Subcutaneous abdominal adipose tissue (tissue), 5 donors: ENCODE data around the gene METRN.
A peak's percentile ranks its signal among the peaks of the same experiment; 100 is the strongest.
"Not testable (repeated sequence)": the region's sequence is repeated elsewhere in the genome, so short reads cannot be mapped to it uniquely, and the experiment has no call there.

ENCODE experiments used
- H3K27ac ChIP-seq: one replicate; pipeline ENCODE4 v1.7.0; 2013; ENCODE audit warnings: low read depth, mild to moderate bottlenecking, inconsistent platforms, low read length, moderate library complexity
- H3K27me3 ChIP-seq, 5 donors: one replicate each; pipeline ENCODE4 v1.7.0; 2013; ENCODE audit warnings: low read length in 5 of 5, inconsistent platforms in 1 of 5; ENCODE audit not compliant: control insufficient read depth in 5 of 5, insufficient read depth in 4 of 5
- H3K36me3 ChIP-seq, 5 donors: one replicate each; pipeline ENCODE4 v1.7.0; 2013; ENCODE audit warnings: low read length in 5 of 5; ENCODE audit not compliant: control insufficient read depth in 5 of 5, insufficient read depth in 5 of 5
- H3K4me1 ChIP-seq, 5 donors: one replicate each; pipeline ENCODE4 v1.7.0; 2013; ENCODE audit warnings: low read length in 5 of 5, mild to moderate bottlenecking in 3 of 5, moderate library complexity in 1 of 5; ENCODE audit not compliant: control insufficient read depth in 5 of 5, insufficient read depth in 5 of 5
- H3K4me3 ChIP-seq, 5 donors: one replicate each; pipeline ENCODE4 v1.7.0; 2013; ENCODE audit warnings: low read length in 5 of 5, low read depth in 1 of 5
- H3K9ac ChIP-seq, 5 donors: one replicate each; pipeline ENCODE4 v1.7.0; 2013; ENCODE audit warnings: low read length in 5 of 5, mild to moderate bottlenecking in 4 of 5, moderate library complexity in 3 of 5
- H3K9me3 ChIP-seq, 5 donors: one replicate each; pipeline ENCODE4 v1.7.0; 2013; ENCODE audit warnings: low read length in 5 of 5; ENCODE audit not compliant: control insufficient read depth in 5 of 5
- donor health status: healthy.
- donor health status: healthy.
- donor health status: healthy.
- donor health status: healthy.
- donor health status: healthy.

The METRN gene

DNA sequence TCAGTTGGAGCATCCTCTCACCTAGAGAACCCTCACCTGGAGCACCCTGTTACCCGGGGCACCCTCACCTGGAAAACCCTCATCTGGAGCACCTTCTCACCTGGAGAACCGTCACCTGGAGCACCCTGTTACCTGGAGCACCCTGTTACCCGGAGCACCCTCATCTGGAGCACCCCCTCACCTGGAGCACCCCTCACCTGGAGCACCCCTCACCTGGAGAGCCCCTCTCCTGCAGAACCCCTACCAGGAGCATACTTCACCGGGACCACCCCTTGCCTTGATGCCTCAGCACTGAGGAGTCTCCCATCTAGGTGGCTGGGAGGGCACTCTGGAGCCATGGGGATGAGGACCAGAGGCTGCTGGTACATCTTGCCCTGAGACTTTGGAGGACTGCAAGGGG lies 6.0 kb upstream of the METRN start:
- no peaks in the 10 kb centered on the region for H3K36me3 ChIP-seq
- H3K4me3 ChIP-seq = no peak overlapping the region
- peaks cover 0 to 6% (median 0%) of the 10 kb centered on the region in 5 donors for H3K4me1 ChIP-seq
- H3K27me3 ChIP-seq = peaks cover 58 to 69% (median 62%) of the 10 kb centered on the region in 5 donors
- H3K9me3 ChIP-seq = no peaks in the 10 kb centered on the region
- no peak overlapping the region for H3K27ac ChIP-seq
- H3K9ac ChIP-seq = no peak overlapping the region

DNA sequence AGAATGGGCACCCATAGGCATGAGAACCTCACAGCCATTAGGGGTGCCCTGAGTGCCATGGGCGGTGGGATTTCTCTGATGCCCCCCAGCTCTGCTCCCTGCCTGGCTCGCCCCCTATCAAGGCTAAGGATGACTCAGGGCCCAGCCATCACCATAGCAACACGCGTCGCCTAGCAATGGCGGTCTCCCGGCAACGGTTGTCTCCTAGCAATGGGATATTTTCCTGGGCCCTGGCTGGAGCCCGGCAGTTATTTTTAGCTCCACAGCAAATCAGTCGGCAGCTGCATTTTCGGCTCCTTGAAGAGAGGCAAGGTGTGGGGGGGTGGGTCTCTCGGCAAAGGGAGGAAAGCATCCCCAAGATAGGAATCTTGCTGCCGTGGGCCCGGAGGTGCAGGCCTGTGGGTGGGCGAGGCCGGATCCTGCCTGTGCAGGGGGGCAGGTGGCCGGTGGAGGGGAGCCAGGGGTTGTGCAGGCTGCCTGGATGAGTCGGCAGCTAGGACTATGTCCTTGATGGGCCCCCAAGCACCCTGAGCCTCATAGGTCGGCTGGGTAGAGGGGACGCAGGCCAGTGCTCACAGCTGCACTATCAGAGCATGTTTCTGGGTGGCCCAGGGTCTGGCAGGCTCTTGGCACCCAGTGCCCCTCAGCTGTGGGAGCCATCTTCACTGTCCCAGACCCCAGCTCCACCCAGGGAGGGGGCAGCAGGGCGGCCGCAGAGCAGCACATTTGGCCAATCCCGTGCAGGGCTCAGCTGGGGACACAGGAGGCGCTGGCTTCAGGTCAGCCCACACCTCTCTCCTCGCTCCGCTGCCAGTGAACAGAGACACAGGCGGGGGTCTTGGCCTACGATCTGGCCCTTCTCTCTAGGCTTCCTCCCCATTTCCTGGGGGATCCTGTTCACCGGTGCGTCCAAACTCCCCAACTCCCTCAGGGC lies 5.1 kb upstream of the METRN start:
- Histone ChIP-seq H3K27ac (no peak overlapping the region), H3K9me3 (no peaks in the 10 kb centered on the region), H3K4me1 (peaks cover 0 to 14% (median 6%) of the 10 kb centered on the region in 5 donors), H3K27me3 (peaks cover 49 to 60% (median 53%) of the 10 kb centered on the region in 5 donors), H3K4me3 (no peak overlapping the region), H3K9ac (no peak overlapping the region), H3K36me3 (no peaks in the 10 kb centered on the region)

DNA sequence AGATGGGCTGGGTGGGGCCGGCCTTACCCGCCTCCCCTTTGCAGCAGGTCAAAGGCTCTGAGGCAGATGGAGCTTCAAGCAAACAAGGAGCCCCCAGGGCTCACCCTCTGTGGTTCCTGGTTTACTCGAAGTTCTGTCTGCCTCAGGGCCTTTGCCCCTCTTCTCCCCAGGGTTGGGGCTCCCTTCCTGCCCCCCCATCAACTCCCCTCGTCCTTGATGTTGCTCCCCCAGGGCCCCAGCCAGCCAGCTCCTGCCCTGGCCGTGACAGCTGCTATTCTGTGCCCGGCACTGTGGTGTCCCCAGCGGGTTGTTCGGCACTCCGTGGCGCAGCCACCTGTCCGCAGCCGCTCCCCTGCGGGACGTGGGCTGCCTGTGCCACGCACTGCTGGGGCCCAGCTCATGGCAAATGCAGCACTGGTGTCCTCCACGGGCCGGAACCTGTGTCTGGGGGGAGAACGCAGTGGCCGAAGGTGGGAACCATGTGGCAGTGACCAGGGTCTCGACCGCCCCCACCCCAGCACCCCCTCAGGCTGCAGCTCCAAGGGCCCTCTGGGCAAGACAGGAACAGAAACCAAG lies 4.3 kb upstream of the METRN start:
- peaks cover 47 to 57% (median 52%) of the 10 kb centered on the region in 5 donors for H3K27me3 ChIP-seq
- H3K9ac ChIP-seq = no peak overlapping the region
- peaks cover 0 to 19% (median 9%) of the 10 kb centered on the region in 5 donors for H3K4me1 ChIP-seq
- no peaks in the 10 kb centered on the region for H3K36me3 ChIP-seq
- no peaks in the 10 kb centered on the region for H3K9me3 ChIP-seq
- no peak overlapping the region for H3K4me3 ChIP-seq
- no peak overlapping the region for H3K27ac ChIP-seq

DNA sequence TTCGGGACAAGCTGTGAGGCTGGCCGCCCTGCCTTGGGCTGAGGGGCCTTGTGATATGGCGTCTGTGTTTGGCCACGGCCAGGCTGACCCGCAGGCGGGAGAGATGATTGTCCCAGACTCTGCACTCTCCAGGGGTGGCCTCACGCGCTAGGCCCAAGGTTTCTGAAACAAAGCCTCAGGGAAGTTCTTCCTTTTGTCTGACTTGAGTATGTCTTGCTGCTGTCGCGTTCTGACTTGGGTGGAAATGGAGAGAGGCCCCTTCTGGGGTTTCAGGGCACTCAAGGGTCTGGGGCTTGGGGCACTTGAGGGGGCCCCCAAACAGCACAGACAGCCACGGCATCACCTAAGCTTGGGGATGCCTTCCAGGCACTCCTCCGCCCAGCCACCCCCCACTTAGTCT lies 3.8 kb upstream of the METRN start:
- Histone ChIP-seq H3K4me3 (no peak overlapping the region), H3K27me3 (peaks cover 47 to 55% (median 52%) of the 10 kb centered on the region in 5 donors), H3K9ac (no peak overlapping the region)

DNA sequence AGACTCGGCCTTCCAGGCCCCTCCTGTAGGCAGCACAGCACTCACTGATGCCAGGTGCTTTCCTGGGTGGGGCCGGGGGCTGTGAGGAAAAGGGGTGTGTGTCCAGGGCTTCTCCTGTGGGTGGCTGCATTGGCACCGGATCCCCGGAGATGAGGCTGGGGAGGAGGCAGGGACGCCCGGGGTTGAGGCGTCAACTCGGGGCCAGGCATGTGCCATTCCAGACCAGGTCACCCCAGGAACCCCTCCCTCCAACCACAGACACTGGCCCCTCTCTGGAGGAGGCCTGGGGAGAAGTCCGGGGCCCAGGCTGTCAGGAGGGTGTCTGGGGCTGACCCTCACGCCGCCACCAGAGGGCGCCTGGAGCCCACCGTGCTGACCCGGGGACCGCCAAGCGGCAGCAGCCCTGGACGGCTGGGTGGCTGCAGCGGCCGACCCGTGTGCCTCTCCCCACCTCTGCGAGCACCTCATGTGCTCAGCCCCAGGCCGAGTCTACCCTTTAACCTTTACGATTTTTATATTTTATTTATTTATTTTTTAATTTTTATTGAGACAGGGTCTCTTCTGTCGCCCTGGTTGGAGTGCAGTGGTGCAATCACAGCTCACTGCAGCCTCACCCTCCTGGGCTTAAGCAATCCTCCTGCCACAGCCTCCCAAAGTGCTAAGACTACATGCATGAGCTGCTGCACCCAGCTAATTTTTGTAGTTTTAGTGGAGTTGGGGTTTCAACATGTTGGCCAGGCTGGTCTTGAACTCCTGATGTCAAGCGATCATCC lies 3.2 kb upstream of the METRN start:
- Histone ChIP-seq H3K27ac (no peak overlapping the region), H3K9me3 (no peaks in the 10 kb centered on the region), H3K9ac (no peak overlapping the region), H3K4me3 (no peak overlapping the region), H3K4me1 (peaks cover 0 to 25% (median 17%) of the 10 kb centered on the region in 5 donors), H3K36me3 (no peaks in the 10 kb centered on the region), H3K27me3 (peaks cover 45 to 52% (median 52%) of the 10 kb centered on the region in 5 donors)

More for the DNA sequence above, 3.8 kb upstream of the METRN start:
- Histone ChIP-seq H3K4me1 (peaks cover 0 to 24% (median 13%) of the 10 kb centered on the region in 5 donors), H3K9me3 (no peaks in the 10 kb centered on the region), H3K36me3 (no peaks in the 10 kb centered on the region), H3K27ac (no peak overlapping the region)

DNA sequence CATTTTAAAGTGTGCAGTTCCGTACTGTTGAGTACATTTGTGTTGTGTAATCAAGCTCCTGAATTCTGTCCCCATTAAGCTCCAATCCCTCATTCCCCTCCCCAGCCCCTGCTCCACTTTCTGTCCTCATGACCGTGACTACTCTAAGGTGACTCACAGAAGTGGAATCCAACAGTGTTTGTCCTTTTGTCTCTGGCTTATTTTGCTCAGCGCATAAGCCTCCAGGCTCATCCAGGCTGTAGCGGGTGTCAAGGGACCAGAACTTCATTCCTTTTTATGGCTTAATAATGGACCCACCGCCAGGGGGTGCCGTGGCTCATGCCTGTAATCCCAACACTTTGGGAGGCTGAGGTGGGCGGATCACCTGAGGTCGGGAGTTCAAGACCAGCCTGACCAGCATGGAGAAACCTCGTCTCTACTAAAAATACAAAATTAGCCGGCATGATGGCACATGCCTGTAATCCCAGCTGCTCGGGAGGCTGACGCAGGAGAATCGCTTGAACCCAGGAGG lies 2.1 kb upstream of the METRN start:
- peaks cover 0 to 25% (median 17%) of the 10 kb centered on the region in 5 donors for H3K4me1 ChIP-seq
- not testable (repeated sequence) for H3K9ac ChIP-seq, H3K4me3 ChIP-seq, H3K9me3 ChIP-seq, H3K27ac ChIP-seq, H3K36me3 ChIP-seq
- peaks cover 37 to 45% (median 43%) of the 10 kb centered on the region in 5 donors for H3K27me3 ChIP-seq

DNA sequence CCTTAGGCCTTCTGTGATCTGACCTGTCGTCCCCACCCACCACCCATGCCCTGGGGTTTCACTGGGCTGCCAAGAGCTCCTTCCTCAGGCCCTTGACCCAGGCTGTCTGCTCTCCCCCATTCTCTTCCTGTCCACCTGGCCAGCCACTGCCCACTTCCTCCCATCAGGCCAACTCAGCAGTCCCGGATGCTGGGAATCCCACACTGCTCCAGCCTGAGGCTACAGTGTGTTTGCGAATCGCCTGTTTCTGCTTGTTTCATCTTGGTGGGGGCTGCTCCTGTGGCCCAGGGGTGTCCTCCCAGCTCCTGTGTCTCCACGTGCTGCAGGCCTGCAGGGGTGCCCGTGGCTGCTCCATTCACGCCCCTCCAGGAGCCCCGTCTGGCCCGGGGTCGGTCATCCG lies 839 bp upstream of the METRN start:
- Histone ChIP-seq H3K4me1 (peaks cover 0 to 25% (median 17%) of the 10 kb centered on the region in 5 donors), H3K4me3 (no peak overlapping the region), H3K27ac (no peak overlapping the region), H3K36me3 (no peaks in the 10 kb centered on the region), H3K9me3 (no peaks in the 10 kb centered on the region), H3K9ac (no peak overlapping the region), H3K27me3 (peaks cover 25 to 36% (median 30%) of the 10 kb centered on the region in 5 donors)

DNA sequence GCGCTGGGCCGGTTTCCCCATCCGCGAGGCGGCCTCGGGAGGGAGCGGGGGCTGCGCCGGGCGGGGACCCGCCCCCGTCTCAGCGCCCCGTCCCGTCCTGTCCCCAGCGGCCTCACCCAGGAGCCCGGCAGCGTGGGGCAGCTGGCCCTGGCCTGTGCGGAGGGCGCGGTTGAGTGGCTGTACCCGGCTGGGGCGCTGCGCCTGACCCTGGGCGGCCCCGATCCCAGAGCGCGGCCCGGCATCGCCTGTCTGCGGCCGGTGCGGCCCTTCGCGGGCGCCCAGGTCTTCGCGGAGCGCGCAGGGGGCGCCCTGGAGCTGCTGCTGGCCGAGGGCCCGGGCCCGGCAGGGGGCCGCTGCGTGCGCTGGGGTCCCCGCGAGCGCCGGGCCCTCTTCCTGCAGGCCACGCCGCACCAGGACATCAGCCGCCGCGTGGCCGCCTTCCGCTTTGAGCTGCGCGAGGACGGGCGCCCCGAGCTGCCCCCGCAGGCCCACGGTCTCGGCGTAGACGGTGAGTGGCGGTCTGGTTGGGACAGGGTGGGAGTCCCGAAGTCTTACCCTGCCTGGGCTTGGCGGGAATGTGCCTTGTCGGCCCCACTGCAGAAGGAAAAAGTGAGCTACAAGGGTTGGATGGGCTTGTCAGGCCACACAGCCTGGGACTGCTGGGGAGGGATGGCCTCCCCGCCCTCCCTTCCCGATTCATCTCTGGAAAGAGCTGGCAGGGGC lies 720 bp downstream of the METRN start:
- Histone ChIP-seq H3K36me3 (no peaks in the 10 kb centered on the region), H3K9ac (peak overlapping the region in 3 of 5 donors; percentile 21 to 59 (median 56)), H3K27me3 (peaks cover 11 to 22% (median 14%) of the 10 kb centered on the region in 5 donors), H3K9me3 (no peaks in the 10 kb centered on the region), H3K4me3 (peak overlapping the region in 4 of 5 donors; percentile 56 to 78 (median 70)), H3K4me1 (peaks cover 0 to 36% (median 27%) of the 10 kb centered on the region in 5 donors), H3K27ac (no peak overlapping the region)

DNA sequence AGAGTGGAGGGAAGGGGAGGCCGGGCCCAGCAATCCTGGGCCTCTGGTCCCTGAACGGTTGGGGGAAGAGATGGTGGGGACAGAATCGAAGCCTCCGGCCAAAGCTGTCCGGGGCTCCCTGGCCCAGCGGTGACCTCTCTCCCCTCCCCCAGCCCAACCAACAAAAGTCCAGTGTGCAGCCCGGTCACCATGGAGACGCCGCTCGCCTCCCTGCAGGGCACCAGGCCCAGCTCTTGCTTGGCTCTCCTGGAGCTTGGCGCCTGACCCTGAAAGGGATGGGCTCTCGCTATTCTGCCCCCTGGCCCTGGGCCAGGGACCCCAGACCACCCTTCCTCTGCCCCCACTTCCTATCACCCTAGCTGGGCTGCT lies 1.3 kb downstream of the METRN start:
- H3K9me3 ChIP-seq = no peaks in the 10 kb centered on the region
- no peaks in the 10 kb centered on the region for H3K36me3 ChIP-seq
- H3K27ac ChIP-seq = no peak overlapping the region
- peak overlapping the region in 3 of 5 donors; percentile 10 to 78 (median 68) for H3K4me3 ChIP-seq
- peaks cover 0 to 41% (median 29%) of the 10 kb centered on the region in 5 donors for H3K4me1 ChIP-seq
- peaks cover 6 to 16% (median 9%) of the 10 kb centered on the region in 5 donors for H3K27me3 ChIP-seq
- H3K9ac ChIP-seq = peak overlapping the region in 4 of 5 donors; percentile 10 to 59 (median 29)
